Measurements from ENCODE around the gene HIF1AN. TPM values are rescaled to one million over a fixed set of nuclear protein-coding genes. Genes with fewer than 3 reads are reported as not detected.

Gene HIF1AN
- total RNA-seq, 1 experiment from 2014 or later: 13.9 TPM

- in situ Hi-C loops (cut with HindIII; ENCODE audit: low sequenced_read_pairs): no loop called here
- no peak for DNase-seq (ENCODE audit: low spot score)
Measured at GRCh38 chr10:100600218-100600617, 64.5 kb downstream of the HIF1AN start.

GRCh38 chr10:100607439-100607838 is 71.7 kb downstream of the HIF1AN start:
- in situ Hi-C loops (cut with HindIII; ENCODE audit: low sequenced_read_pairs): no loop called here
- no peak for DNase-seq (ENCODE audit: low spot score)

Other genes with a start within 250 kb of the HIF1AN start
- gene BLOC1S2, start 249.3 kb upstream of the HIF1AN start, total RNA-seq (2014; rRNA removed; shearing (Covaris generic)): 101 and 129 TPM in 2 replicates
- gene PKD2L1, start 205.7 kb upstream of the HIF1AN start, total RNA-seq (2014; rRNA removed; shearing (Covaris generic)): not detected in 2 replicates
- gene SCD, start 188.7 kb upstream of the HIF1AN start, total RNA-seq (2014; rRNA removed; shearing (Covaris generic)): 464 and 607 TPM in 2 replicates
- 0.44 TPM in 1 of 2 replicates, not detected in the other for gene WNT8B, start 72.9 kb upstream of the HIF1AN start, total RNA-seq (2014; rRNA removed; shearing (Covaris generic))
- gene SEC31B, start 16.1 kb upstream of the HIF1AN start, total RNA-seq (2014; rRNA removed; shearing (Covaris generic)): 1.1 and 3.9 TPM in 2 replicates
- gene NDUFB8, start 6.1 kb upstream of the HIF1AN start, total RNA-seq (2014; rRNA removed; shearing (Covaris generic)): 251 and 267 TPM in 2 replicates
- 0.20 and 2.2 TPM in 2 replicates for gene PAX2, start 209.6 kb downstream of the HIF1AN start, total RNA-seq (2014; rRNA removed; shearing (Covaris generic))